NCI-H82 (cell line): ENCODE results near the gene RASSF9.

Experiments
- DNase-seq: peaks from one replicate; lab custom pipeline; 2025; lab: John Stamatoyannopoulos, UW

Gene RASSF9

DNA sequence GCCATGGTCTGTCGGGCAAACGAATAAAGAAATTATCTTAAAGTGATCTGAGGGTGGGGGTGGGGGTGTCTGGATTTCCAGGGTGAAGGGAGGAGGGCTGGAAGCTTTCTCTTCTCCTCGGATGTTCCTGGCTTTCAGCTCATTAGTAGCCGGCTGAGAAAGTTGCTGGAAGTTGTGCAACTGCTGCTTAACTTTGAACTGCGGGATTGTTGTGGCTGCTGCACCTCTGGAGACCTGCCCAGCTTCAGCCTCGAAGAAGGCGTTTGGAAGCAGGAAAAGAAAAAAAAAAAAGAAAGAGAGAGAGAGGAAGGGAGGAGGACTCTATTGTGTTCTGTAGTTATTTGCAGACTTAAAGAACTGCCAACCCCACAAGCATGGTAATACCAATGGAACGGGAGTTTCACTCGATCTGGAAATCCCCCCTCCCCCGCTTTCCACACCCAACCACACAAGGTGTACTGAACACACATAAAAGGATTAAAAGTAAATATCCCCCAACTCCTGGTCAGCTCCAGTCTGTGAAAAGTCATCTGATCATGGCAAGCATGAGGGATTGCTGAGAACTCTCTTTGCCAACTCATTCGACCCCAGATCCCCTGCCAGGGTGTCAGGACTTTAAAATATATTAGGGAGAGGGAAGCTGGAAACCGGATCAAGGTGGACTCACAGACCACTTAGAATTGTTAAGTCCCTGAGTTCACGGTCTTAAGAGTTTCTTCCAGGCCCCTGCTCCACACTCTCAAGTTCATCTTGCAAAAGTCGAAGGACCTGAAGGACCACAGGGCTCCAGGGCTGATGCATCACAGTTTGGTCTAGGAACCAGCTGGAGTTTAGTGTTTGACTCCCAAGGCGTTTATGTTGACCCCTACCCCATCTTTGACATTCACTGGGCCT lies at the start of gene RASSF9:
Gene RASSF9, minus strand, starts transcription at position 213 of the 894 bp plus-strand sequence. Its CDS starts 208 bp downstream, at position 5.
- DNase-seq: peak; percentile 47

- DNase-seq: no peak
Observed at GRCh38 chr12:85883763-85884162, 47.6 kb upstream of the RASSF9 start.

- DNase-seq: no peak
Observed at GRCh38 chr12:85877459-85877858, 41.2 kb upstream of the RASSF9 start.

DNA sequence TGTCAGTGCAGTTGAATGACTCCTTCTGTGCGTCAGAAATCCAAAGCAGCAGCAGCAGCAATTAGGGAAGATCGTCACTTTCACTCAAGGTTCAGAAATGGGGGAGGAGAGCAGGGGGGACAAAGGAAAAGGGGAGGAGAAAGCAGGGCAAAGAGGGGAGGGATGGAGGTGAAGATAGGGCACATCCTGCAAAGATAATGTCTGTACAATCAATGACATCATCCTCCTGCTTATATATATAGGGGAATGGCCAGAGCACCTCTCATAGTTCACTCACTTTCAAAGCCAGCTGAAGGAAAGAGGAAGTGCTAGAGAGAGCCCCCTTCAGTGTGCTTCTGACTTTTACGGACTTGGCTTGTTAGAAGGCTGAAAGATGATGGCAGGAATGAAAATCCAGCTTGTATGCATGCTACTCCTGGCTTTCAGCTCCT lies 37.8 kb upstream of the RASSF9 start, which contains the start of gene NTS:
Gene NTS, plus strand, starts transcription at position 265 of the 431 bp plus-strand sequence. Its CDS starts 109 bp downstream, at position 374.
- DNase-seq: peak; percentile 67

DNA sequence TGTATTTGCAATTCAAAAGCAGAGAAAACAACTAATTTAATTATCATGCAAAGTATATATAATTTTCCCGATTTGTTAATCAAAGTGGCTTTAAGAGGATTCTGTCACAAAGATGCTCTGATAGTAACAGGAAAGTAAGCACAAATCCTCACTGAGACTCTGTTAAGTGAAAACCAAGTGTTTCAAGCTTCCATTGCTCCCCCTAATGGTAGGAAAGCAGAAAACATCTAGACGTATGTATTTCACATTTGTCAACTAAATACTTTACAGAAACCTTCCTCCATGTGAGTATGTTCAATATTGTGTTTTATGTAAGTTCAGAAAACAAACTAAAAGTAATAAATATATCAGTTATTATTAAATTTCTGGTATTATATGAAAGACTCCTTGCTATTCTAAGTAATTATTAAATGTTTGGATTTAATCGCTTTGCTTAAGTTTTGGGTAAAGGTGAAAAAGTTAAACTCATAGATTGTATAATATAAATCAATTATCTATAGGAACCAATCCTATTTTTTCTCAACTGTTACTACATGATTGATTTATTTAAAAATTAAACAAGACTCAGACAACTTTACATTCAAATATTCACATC lies 36.4 kb upstream of the RASSF9 start:
- peak; percentile 80 for DNase-seq

DNA sequence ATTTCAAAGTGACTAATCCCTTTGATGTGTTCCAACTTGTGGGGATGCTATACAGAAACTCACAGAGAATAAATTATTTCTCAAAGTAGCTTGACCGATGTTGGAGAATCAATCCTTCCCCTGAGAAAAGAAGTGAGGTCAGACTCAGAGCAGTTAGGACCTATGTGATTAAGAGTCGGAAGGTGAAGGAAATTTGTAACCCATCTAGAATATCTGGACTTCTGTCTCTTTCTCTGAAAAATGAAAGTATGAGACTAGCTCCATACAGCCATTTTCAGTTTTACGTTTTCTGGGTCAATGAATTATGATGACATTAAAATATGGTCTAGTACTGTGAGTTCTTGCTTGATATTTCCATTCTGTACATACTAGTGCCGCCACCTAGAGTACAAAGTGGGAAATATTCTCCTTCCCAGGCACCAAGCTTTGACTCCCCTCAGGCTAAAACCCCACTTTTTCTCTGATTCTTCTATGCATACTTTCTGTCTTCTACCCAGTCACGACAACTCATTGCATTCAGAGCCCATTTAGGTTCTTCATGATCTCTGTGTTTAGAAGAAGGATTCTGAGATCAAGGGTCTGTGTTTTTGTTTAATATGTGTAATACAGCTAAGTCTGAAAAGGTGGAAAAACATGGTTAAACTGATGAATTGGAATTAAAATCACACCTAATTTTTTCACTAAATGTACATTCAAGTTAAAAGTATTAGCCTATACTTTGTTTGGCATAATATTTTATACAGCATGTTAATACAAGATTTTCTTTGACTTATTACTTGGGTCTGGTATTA lies 31.0 kb upstream of the RASSF9 start:
- peak; percentile 69 for DNase-seq

DNA sequence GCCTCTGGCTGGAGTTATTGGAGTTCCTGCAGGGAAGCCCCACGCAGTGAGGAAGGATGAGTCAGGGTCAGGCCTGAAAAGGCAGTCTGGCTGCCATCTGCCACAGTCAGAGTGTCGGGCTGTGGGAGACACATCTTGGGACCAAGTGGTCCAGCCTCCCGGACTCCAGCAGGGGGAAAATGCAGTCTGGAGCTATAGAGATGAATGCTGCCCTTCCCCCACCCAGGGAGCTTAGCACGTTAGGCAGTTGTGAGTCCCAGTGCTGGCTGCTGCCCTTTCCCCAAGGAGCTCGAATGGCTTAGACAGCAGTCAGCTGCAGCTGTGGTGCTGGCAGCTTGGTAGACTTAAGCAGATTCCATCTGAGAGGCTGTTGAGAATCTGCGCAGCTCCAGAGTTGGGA lies 29.7 kb upstream of the RASSF9 start:
- DNase-seq: peak; percentile 92

- DNase-seq: no peak
Observed at GRCh38 chr12:85856966-85857365, 20.8 kb upstream of the RASSF9 start.

DNA sequence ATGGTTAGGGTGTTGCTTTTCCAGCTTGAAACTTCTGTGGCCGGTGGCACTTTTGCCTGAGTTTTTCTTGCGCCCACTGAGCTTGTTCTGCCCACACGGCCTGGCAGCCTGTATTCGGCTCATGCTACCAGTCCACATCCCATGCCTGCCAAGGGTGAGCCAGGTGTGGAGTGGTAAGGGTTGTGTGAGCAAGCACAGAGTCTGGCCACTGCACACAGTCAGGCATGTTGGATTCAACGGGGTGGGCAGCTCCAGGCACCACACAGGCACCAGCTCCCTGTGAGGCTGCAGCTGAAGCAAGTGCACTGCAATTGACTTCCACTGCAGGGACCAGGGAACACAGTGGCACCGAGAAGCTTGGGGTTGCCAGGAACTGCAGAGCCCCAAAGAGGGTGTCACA lies 19.1 kb upstream of the RASSF9 start:
- no peak for DNase-seq

- DNase-seq: no peak
Observed at GRCh38 chr12:85849344-85849743, 13.1 kb upstream of the RASSF9 start.

- DNase-seq: no peak
Observed at GRCh38 chr12:85843606-85844310, 7.5 kb upstream of the RASSF9 start.

DNA sequence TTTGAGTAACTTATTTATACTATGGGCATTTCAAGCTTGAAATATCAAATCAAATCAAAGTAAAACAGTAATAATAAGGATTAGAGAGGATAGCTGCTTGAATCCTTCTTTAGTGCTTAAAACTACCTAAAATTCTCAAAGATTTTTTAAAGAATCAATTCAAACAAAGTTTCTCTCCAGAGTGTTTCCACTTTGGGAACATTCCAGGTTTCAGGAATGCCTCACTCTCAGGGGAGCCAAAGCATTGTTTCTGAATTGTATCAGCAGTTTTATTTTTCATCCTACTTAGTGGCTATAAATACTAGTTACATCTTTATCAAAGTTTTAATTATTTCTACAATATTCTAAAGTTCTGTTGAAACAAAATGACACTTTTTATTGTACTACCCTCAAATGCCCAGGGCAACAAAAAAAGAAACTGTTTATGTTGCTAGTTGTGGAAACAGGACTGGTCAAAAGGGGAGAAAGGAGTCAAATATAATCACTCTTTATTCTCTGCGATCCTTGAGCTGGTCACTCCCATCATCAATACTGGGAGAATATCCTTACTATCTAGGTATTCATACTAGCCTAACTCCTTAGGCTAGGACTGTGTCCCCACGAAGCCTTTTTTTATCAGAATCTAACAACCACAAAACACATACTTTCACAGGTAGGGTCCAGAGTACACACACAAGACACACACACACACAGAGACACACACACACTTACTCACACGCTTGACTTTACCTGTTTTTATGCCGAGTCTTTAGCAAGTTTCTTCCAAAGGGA lies 598 bp downstream of the RASSF9 start:
- no peak for DNase-seq

DNA sequence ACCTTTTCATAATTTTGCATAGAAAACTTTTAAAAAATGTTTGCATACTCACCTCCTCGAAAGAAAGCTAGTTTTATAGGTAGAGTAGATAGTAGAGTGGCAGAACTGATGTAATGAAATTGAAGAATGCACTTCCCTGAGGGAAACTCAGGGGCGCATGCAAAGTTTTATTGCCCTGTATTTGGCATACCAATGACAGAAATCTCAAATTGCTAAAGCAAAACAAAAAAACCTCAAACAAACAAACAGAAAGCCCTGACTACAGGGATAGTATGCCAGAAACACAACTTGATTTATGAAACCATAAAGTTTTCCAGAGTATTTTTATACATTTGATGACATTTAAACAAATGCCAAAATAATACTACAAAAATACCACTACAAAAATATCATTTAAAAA lies 1.8 kb downstream of the RASSF9 start:
- DNase-seq: no peak

- DNase-seq: no peak
Observed at GRCh38 chr12:85833579-85833978, 2.6 kb downstream of the RASSF9 start.

GRCh38 chr12:85831327-85831990 lies 4.8 kb downstream of the RASSF9 start:
- no peak for DNase-seq

DNA sequence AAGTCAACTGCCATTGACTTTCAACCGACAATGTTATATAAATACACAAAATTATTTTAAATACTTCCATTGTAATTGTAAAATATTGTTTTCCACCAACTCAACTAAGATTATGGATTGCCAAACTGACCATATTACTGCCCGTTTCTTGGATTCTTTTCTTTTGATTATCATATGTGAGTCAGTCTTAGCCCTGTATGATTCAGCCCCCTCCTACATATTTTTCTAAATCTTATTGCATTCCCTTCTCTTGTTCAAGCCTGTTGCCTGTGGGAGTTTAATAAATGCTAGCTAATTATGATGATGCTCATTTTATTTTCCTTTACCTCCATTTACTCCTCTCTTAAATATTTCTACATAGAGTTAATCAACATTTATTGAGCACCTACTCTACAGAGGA lies 6.8 kb downstream of the RASSF9 start:
- DNase-seq: no peak

DNA sequence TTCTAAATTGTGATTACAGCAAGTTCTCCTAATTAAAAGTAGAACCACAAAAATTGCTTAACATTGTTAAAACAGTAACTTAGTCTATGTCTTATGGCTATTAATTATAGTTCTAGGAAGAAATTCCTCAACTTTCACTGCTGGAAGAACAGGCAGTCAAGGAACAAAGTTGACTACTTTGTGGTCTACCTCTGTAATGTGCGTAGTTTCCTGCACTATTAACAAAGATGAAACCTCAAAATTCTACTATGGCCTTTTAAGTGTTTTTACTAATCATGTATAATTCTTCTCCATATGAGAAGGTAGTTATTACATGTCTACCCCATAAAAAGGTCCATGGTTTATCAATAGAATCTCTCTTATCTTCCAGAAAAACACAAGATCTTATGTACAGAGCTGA lies 7.6 kb downstream of the RASSF9 start:
- no peak for DNase-seq

- DNase-seq: peak; percentile 81
Observed at GRCh38 chr12:85825746-85826145, 10.5 kb downstream of the RASSF9 start.

DNA sequence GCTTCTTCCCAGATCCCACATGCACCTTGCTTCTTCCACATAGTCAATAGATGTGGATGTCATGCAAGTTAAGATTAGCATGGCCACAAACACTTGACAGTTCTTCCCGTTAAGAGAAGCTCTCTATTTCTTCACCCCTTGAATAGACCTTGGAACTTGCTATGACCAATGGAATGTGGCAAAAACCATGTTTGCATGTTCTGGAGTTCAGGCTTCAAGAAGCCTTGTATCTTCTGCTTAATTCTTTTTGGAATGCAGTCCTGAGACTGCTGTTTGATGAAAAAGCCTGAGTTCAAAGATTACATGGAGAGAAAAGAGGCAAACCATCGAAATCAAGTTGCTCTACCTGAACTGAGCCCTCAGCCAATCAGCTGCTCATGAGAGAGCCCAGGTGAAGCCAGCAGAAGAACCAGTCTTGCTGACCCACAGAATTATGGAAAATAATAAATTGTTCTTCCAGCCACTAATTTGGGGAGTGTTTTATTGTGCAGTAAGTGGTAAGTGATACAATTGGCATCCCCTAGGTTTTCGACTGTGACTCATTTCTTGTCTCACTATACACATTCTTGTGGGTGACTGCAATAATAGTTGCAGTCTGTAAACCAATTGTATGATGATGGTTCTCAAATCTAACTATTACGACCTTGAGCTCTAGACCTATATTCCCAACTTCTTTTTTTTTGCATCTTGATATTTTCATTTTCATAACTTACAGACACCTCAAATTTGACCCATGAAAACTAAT lies 12.6 kb downstream of the RASSF9 start:
- DNase-seq: no peak

- no peak for DNase-seq
Observed at GRCh38 chr12:85821759-85822158, 14.4 kb downstream of the RASSF9 start.
